HG02759 (cell line): ENCODE results near the gene CD2BP2.

Source experiments
- ATAC-seq: cut with Tn5 transposase; IDR thresholded peaks from one replicate; pipeline ENCODE4 v1.9.1; 2021; ENCODE audit warnings: mild to moderate bottlenecking, moderate library complexity; ENCODE audit not compliant: unreplicated experiment

The CD2BP2 gene

GRCh38 chr16:30379158-30379783, 24.2 kb upstream of the CD2BP2 start:
- ATAC-seq: no peak

GRCh38 chr16:30378236-30379157, 23.4 kb upstream of the CD2BP2 start:
- ATAC-seq: peak; percentile 86

GRCh38 chr16:30377812-30378235, 22.7 kb upstream of the CD2BP2 start:
- peak; percentile 50 for ATAC-seq

GRCh38 chr16:30377050-30377811, 22.1 kb upstream of the CD2BP2 start:
- no peak for ATAC-seq

GRCh38 chr16:30376461-30376902, 21.4 kb upstream of the CD2BP2 start:
- no peak for ATAC-seq

- no peak for ATAC-seq
Observed at GRCh38 chr16:30375864-30376263, 20.8 kb upstream of the CD2BP2 start.

GRCh38 chr16:30374538-30374937, 19.4 kb upstream of the CD2BP2 start, which contains the start of gene MYL11:
MYL11 (plus strand) TSS chr16:30374802; CDS start chr16:30374858, 56 bp downstream.
- no peak for ATAC-seq

- no peak for ATAC-seq
Observed at GRCh38 chr16:30372725-30373124, 17.6 kb upstream of the CD2BP2 start.

GRCh38 chr16:30372038-30372712, 17.1 kb upstream of the CD2BP2 start:
- ATAC-seq: no peak

GRCh38 chr16:30371248-30371816, 16.2 kb upstream of the CD2BP2 start:
- no peak for ATAC-seq

- ATAC-seq: peak; percentile 74
Observed at GRCh38 chr16:30370456-30371247, 15.5 kb upstream of the CD2BP2 start, which contains the start of gene TBC1D10B. TBC1D10B (minus strand) TSS chr16:30370494; CDS start chr16:30370183, 311 bp downstream.

- ATAC-seq: peak; percentile 21
Observed at GRCh38 chr16:30369938-30370455, 14.9 kb upstream of the CD2BP2 start.

GRCh38 chr16:30369091-30369937, 14.2 kb upstream of the CD2BP2 start:
- no peak for ATAC-seq

GRCh38 chr16:30368792-30369090, 13.6 kb upstream of the CD2BP2 start:
- no peak for ATAC-seq

- ATAC-seq: no peak
Observed at GRCh38 chr16:30368122-30368791, 13.1 kb upstream of the CD2BP2 start.

- no peak for ATAC-seq
Observed at GRCh38 chr16:30367349-30368009, 12.4 kb upstream of the CD2BP2 start.

- no peak for ATAC-seq
Observed at GRCh38 chr16:30366511-30366910, 11.4 kb upstream of the CD2BP2 start.
